Epithelial cell of proximal tubule (primary cell): Measurements from ENCODE around the gene AOPEP. TPM values are rescaled to one million over a fixed set of nuclear protein-coding genes. Genes with fewer than 3 reads are reported as not detected.

ENCODE experiments used
- DNase-seq: peaks from one replicate; pipeline ENCODE4 v3.0.0-alpha.2; 2011; ENCODE audit warnings: low read depth
- H3K4me3 ChIP-seq: 2 replicates; pipeline ENCODE4 v1.5.1; 2011; ENCODE audit warnings: low read depth, mild to moderate bottlenecking, low read length
- CTCF ChIP-seq: conservative IDR thresholded peaks from 2 replicates; pipeline ENCODE4 v1.5.1; 2012; ENCODE audit warnings: low read depth, mild to moderate bottlenecking, low read length
- total RNA-seq: library from RNA; depleted of rRNA; stranded (reverse); fragments of >200 nt; gene quantifications from 2 replicates; pipeline ENCODE4 v1.2.3, GENCODE V29; 2015

The AOPEP gene
- total RNA-seq, 1 donor from 2014 or later = 27.0 TPM

GRCh38 chr9:94685359-94685758, 41.1 kb upstream of the AOPEP start:
- no peak overlapping the region for H3K4me3 ChIP-seq
- TF ChIP-seq CTCF = no peak
- DNase-seq = no peak

- no peak overlapping the region for H3K4me3 ChIP-seq
- DNase-seq = no peak
- TF ChIP-seq CTCF = no peak
Measured at GRCh38 chr9:94687451-94687850, 39.0 kb upstream of the AOPEP start.

GRCh38 chr9:94690344-94690743, 36.2 kb upstream of the AOPEP start:
- DNase-seq = no peak
- H3K4me3 ChIP-seq = no peak overlapping the region
- TF ChIP-seq CTCF = no peak

- no peak overlapping the region for H3K4me3 ChIP-seq
- DNase-seq = peak; percentile 95
- no peak for TF ChIP-seq CTCF
Measured at GRCh38 chr9:94692601-94693000, 33.9 kb upstream of the AOPEP start.

- TF ChIP-seq CTCF = no peak
- no peak for DNase-seq
- no peak overlapping the region for H3K4me3 ChIP-seq
Measured at GRCh38 chr9:94693485-94694204, 32.9 kb upstream of the AOPEP start.

- H3K4me3 ChIP-seq = no peak overlapping the region
- no peak for DNase-seq
- TF ChIP-seq CTCF = no peak
Measured at GRCh38 chr9:94696545-94696944, 30.0 kb upstream of the AOPEP start.

- no peak overlapping the region for H3K4me3 ChIP-seq
- TF ChIP-seq CTCF = no peak
- DNase-seq = peak; percentile 78
Measured at GRCh38 chr9:94697972-94698581, 28.4 kb upstream of the AOPEP start.
